ENCODE measurements around the gene ABAT. TPM values are rescaled to one million over a fixed set of nuclear protein-coding genes. Genes with fewer than 3 reads are reported as not detected.
"Not testable (repeated sequence)": the region's sequence is repeated elsewhere in the genome, so short reads cannot be mapped to it uniquely, and the experiment has no call there.

ABAT gene
- total RNA-seq, 4 donors from 2014 or later, result 2.0 to 8.5 (median 5.9) TPM

GRCh38 chr16:8781797-8782196, 107.4 kb downstream of the ABAT start:
- Histone ChIP-seq H3K27me3 (no peaks in the 10 kb centered on the region), H3K4me1 (no peaks in the 10 kb centered on the region), H3K36me3 (peaks cover 19% of the 10 kb centered on the region), H3K27ac (no peak overlapping the region), H3K4me3 (no peak overlapping the region), H3K9me3 (no peaks in the 10 kb centered on the region)
- no peak for DNase-seq (ENCODE audit: low spot score in 2 of 2)
- 84% methylated on average over 8 of the region's 8 CpGs for WGBS
- no peak for TF ChIP-seq POLR2AphosphoS5 (IDR thresholded peaks at IDR 0.05)
- TF ChIP-seq CTCF (IDR thresholded peaks at IDR 0.05), result no peak
- no peak for TF ChIP-seq POLR2A (IDR thresholded peaks at IDR 0.05)
- TF ChIP-seq EP300 (IDR thresholded peaks at IDR 0.05), result no peak

- peaks cover 12% of the 10 kb centered on the region for H3K36me3 ChIP-seq
- H3K4me3 ChIP-seq, result no peak overlapping the region
- no peaks in the 10 kb centered on the region for H3K9me3 ChIP-seq
- no peaks in the 10 kb centered on the region for H3K27me3 ChIP-seq
- H3K27ac ChIP-seq, result no peak overlapping the region
- WGBS, result 71% methylated on average over 6 of the region's 6 CpGs
- DNase-seq (ENCODE audit: low spot score in 2 of 2), result no peak
- TF ChIP-seq POLR2AphosphoS5 (IDR thresholded peaks at IDR 0.05) (no peak), EP300 (IDR thresholded peaks at IDR 0.05) (no peak), POLR2A (IDR thresholded peaks at IDR 0.05) (no peak), CTCF (IDR thresholded peaks at IDR 0.05) (no peak)
- H3K4me1 ChIP-seq, result no peaks in the 10 kb centered on the region
These were observed 108.3 kb downstream of the ABAT start for GRCh38 chr16:8782673-8783072.

DNA sequence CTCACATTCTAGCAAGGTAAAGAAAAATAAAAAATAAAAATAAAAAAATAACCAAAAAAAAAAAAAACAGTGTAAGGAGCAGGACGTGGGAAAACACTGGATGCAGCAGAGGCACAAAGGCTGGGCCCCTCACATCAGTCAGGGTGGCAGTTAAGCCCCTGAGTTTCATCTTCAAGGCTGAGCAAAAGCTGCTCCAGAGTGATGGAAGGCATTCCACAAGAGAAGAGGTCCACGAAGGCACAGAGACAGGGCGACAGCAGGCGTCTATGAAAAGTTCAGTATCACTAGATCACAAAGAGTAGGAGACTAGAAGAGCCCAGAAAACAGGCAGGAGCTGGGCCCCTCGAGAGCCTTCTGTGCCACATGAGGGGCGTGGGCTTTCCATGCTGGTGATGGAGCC, 111.0 kb downstream of the ABAT start:
- no peak for DNase-seq (ENCODE audit: low spot score in 2 of 2)
- Histone ChIP-seq H3K9me3 (no peaks in the 10 kb centered on the region), H3K27ac (no peak overlapping the region), H3K4me1 (no peaks in the 10 kb centered on the region), H3K27me3 (no peaks in the 10 kb centered on the region), H3K36me3 (no peaks in the 10 kb centered on the region), H3K4me3 (no peak overlapping the region)
- TF ChIP-seq CTCF (IDR thresholded peaks at IDR 0.05), result no peak
- no peak for TF ChIP-seq POLR2AphosphoS5 (IDR thresholded peaks at IDR 0.05)
- TF ChIP-seq EP300 (IDR thresholded peaks at IDR 0.05), result no peak
- 91% methylated on average over 6 of the region's 6 CpGs for WGBS

DNA sequence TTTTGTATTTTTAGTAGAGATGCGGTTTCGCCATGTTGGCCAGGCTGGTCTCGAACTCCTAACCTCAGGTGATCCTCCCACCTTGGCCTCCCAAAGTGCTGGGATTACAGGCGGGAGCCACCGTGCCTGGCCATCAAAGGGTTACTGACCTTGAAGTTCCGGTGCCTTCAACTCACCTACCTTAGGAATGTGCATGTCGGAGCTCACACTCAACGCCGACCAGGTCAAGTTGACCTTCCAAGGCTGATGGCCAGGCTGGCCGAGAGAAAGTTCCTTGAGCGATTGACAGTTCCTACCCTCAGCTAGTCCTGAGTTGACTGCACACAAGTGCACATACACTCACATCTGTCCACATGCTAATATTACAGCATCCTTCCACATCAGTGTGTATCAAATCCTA, 111.9 kb downstream of the ABAT start:
- not testable (repeated sequence) for H3K4me3 ChIP-seq; H3K4me1 ChIP-seq; H3K27me3 ChIP-seq; H3K27ac ChIP-seq; H3K36me3 ChIP-seq; H3K9me3 ChIP-seq; DNase-seq (ENCODE audit: low spot score in 2 of 2)
- 90% methylated on average over 11 of the region's 11 CpGs for WGBS

DNA sequence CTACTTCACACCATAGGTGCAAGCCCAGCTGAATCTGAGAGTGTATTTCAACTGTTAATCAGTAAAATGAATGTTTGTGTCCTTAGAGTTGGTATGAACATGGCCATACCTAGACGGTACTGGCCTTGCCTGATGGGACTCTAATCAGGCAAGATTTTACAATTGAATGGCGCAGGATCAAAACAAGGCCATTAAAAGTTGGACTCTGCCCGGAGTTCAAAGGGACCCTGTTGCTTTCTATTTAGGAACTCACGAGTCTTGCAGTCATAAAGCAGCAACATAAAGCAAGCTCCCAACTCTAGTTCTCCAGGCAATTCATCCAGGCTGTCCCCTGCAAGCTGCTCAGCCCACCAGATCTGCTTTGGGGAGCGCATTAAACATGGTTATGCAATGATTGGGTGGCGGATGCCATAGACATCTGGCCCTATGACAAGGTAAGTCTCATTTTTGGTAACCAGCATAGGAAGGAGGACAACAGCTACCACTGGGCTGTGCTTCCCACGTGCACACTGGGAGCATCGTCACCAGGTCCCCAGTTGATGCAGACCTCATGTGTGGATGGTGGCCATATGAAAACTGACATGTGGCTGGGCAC, 114.3 kb downstream of the ABAT start:
- no peak for TF ChIP-seq CTCF (IDR thresholded peaks at IDR 0.05)
- TF ChIP-seq EP300 (IDR thresholded peaks at IDR 0.05), result no peak
- TF ChIP-seq POLR2A (IDR thresholded peaks at IDR 0.05), result no peak
- no peak for TF ChIP-seq POLR2AphosphoS5 (IDR thresholded peaks at IDR 0.05)
- no peaks in the 10 kb centered on the region for H3K36me3 ChIP-seq
- no peak overlapping the region for H3K4me3 ChIP-seq
- WGBS, result 80% methylated on average over 7 of the region's 8 CpGs
- no peaks in the 10 kb centered on the region for H3K4me1 ChIP-seq
- DNase-seq (ENCODE audit: low spot score in 2 of 2), result no peak
- no peak overlapping the region for H3K27ac ChIP-seq
- no peaks in the 10 kb centered on the region for H3K9me3 ChIP-seq
- no peaks in the 10 kb centered on the region for H3K27me3 ChIP-seq

DNA sequence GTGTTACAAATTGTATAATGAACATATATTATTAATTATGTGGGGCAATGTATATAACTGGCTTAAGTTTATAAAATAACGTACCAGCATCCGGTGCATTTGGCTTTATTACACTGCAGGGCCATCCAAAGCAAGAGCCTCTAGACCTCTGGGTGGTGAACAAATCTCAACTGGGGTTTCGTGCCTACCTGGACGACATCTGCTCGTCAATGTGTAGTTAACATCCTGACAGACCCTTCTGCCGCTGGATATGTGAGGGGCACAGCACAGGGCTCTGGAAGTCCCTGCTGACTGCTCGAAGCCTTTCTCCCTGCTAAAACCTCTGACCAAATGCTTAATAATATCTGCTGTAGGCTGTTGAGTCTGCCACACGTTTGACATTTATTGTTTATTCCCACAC, 120.7 kb downstream of the ABAT start:
- Histone ChIP-seq H3K4me1 (peaks cover 35% of the 10 kb centered on the region), H3K9me3 (no peaks in the 10 kb centered on the region), H3K27ac (no peak overlapping the region), H3K4me3 (no peak overlapping the region), H3K36me3 (no peaks in the 10 kb centered on the region), H3K27me3 (no peaks in the 10 kb centered on the region)
- no peak for TF ChIP-seq EP300 (IDR thresholded peaks at IDR 0.05)
- TF ChIP-seq POLR2AphosphoS5 (IDR thresholded peaks at IDR 0.05), result no peak
- no peak for TF ChIP-seq CTCF (IDR thresholded peaks at IDR 0.05)
- no peak for TF ChIP-seq POLR2A (IDR thresholded peaks at IDR 0.05)
- no peak for DNase-seq (ENCODE audit: low spot score in 2 of 2)
- 88% methylated on average over 8 of the region's 8 CpGs for WGBS
